Activated T-helper 1 cell treated with anti-CD3 and anti-CD28 coated beads, Interleukin-2, amount 50 U/mL, for 16 hours (primary cell): Measurements from ENCODE around the gene AGMO.

Experiments
- DNase-seq, 2 donors: peaks; one replicate each; pipeline ENCODE4 v3.0.0-alpha.2; 2020; ENCODE audit warnings: low read depth in 1 of 2, low spot score in 1 of 2

Gene AGMO

DNA sequence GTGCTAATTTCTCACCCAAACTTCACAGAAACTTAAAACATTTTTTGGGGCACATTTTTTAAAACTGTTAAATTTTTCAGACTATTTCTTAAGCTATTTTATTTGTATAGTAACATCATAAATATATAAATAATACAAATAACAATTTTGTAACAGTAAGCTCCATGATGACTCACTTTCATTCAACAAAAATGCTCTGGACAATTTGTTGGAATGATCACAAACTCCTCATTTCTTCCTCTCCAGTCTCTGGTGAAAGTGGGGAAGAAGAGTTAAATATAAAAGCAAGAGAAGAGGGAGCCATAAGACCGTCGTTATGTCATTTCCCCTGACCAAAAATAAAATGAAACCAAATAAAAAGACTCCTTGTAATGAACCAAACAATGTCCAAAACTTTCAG is 162.4 kb downstream of the AGMO start:
- DNase-seq: no peak

GRCh38 chr7:15397922-15398760 is 163.7 kb downstream of the AGMO start:
- DNase-seq: no peak

DNA sequence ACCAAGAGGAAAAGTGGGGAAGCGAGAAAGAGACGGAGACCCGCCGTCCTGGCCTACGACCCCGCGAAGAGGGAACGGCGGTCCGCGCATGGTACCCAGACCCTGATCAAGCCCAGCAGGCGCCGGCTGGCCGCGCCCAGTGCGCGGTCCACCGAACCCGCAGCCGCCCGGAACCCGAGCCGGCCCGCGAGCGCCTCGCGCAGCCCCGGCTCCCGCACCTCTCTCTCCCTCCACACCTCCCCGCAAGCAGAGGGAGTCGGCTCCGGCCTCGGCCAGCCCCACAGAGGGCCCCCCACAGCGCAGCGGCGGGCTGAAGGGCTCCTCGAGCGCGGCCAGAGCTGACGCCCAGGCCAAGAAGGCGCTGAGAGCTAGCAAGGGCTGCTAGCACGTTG is 164.7 kb downstream of the AGMO start:
- DNase-seq: no peak

- no peak for DNase-seq
Measured at GRCh38 chr7:15396210-15397158, 165.3 kb downstream of the AGMO start.

GRCh38 chr7:15389073-15389472 is 172.7 kb downstream of the AGMO start:
- DNase-seq: no peak

- no peak for DNase-seq
Measured at GRCh38 chr7:15378494-15379145, 183.2 kb downstream of the AGMO start.

GRCh38 chr7:15376600-15376999 is 185.2 kb downstream of the AGMO start:
- DNase-seq: no peak

GRCh38 chr7:15370441-15370840 is 191.4 kb downstream of the AGMO start:
- no peak for DNase-seq

DNA sequence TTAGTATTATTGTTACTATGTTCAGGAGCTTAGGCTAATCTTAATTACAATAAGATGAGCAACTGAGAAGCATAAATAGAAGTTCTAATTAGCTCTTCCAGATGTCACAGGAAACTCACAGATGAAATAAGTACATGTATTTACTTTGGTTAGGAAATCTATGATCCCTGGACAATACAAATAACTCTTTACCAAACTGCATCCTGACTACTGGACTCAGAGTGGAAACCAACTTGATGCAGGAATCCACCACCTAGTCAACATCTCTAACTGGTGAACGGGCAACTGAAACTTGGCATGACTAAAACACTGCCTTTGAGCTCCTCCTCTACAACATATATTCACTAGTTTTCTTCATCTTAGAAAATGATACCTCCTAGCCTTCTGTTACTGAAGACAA is 193.2 kb downstream of the AGMO start:
- DNase-seq: no peak

DNA sequence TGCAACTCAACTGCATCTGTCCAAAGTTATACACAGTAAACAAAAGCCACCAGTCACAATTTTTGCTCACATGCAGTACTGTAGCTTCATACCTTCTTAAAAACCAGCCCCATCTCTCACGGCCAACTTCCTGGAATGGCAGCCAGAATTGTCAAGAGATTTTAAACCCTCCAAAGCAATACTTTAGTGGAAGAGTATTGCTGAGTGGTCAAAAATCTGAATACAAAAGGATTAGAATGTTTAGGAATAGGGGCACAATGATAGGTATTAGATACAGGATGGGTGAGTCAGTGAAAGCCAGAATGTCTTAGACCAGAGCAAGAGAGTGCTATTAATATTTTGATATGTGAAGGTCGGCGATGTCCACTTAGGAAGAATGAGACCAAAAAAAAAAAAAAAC is 193.9 kb downstream of the AGMO start:
- no peak for DNase-seq

DNA sequence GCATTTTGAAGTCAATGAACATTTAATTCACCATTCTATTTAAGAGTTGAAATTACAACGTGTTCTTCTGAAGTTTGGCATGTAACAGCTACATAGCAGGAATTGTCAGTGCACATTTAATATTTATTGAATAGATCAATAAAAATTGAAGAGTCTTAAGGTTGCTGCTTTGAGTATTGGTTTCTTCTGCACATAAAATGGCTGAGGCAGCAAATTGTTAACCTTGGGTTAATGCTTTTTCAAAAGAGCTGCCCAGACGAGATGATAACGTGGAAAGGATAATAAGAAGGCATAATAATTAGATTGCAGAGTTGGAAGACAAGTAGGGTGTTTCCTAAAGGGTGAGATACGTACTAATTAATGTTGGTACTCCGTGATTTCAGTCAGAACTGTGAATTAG is 203.7 kb downstream of the AGMO start:
- DNase-seq: no peak

DNA sequence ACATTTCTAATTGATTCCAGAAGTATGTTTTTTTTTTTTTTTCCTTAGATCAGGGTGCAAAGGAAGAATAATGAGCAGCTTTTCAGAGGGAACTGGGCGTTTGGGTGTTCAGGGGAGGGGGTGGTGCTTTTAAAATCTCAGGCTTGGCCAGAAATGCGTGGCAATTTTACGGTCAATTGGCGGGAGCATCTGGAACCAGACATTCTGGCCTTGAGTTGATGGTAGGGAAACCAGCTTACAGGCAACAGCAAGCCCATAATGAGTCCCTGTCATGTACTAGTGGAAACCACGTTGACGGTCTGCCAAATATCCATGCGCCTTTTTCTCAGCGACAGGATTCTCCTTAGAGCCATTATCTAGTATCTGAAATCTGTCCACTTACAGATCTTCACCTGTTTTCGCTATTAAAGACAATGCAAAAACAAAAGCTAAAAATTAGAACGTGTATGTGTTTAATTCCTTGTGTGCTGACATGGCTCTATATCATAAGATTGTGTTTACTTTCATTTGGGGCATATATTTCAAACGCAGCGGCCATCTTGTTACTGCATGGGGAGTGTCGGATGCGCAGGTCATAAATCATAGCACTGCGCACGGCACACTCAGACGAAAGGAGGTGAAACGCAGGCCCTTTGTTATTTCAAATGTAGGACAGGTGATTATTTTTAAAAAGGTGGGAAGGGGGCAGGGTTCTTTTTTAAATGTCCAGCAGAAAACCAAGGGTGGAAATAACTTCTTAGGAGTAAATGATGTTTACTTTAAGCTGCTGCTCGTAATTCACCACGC is 209.2 kb downstream of the AGMO start:
- no peak for DNase-seq

- DNase-seq: no peak
Measured at GRCh38 chr7:15345216-15345615, 216.6 kb downstream of the AGMO start.

DNA sequence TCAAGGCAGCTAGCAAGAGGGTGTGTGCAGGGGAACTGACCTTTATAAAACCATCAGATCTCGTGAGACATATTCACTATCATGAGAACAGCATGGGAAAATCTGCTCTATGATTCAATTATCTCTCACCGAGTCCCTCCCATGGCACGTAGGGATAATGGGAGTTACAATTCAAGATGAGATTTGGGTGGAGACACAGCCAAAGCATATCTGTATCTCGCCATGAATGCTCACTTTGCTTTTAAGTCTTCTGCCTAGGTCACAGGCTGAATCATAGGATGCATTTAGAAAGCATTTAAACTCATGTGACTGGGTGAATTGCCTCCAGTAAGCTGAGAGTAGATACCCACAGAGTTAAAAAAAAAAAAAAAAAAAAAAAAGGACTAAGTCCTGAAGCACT is 220.0 kb downstream of the AGMO start:
- DNase-seq: no peak

DNA sequence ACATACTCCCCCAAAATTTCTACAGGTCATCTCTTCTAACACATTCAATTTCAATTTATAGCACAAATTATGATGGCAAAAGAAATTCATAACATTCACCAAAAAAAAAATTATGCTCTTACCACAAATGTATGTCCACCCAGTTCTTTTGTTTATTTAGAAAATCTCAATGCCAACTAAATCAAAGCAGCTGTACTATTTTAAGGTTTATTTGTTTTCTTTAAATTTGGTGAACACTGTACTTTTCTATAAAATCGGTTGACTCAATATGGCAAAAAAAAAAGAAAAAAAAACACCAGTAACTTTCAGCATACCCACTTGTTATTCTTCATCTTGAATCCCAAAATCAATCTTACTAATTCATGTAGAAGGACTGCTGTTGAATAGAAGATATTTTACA is 225.7 kb downstream of the AGMO start:
- no peak for DNase-seq

DNA sequence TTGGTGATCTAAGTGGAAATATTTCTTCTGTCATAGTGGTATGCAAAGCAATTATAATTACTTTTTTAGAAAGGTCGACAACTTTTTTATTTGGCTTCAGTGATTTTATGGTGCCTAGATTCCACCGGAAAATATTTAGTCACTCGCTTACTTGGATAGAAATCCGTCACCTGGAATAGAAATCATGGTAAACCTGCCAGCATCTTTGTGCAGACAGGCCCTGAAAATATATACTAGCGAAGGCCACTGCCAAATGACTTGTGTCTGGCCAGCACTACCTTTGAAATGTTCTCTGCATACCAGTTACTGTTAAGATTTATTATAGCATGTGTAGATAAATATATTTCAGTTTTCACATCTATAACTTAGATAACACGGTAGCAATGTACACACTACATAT is 226.4 kb downstream of the AGMO start:
- DNase-seq: no peak

DNA sequence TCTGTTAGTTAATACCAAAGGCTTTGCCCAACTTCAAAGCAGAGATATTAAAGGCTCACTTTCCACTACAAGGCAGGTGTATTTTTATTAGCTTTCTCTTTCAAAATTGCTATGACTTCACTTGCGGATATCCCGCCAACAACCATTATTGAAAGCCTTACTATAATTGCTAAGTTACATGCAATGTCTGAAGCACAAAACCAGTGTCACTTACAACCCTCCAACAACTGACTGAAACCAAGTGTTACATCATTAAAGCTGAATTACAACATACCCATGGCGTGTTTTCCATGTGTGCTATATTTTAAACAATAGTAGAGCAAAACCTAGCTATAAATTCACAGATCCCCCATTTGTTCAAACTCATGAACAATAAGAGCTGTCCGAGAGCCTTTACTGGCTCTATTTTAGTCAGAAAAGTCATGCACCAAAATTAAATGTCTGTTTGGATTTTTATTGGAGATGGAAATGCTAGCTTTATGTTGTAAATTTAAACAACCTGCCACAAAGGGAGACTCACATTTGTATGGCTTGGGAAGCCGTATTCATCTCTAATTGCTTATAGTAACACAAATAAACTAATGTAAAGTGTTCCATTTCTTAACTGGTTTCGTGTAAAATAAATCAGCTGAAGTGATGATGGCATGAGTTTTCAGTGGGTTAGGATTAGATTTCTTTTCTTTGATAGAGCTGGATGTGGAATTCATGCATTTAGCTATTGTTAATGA is 227.1 kb downstream of the AGMO start:
- no peak for DNase-seq

DNA sequence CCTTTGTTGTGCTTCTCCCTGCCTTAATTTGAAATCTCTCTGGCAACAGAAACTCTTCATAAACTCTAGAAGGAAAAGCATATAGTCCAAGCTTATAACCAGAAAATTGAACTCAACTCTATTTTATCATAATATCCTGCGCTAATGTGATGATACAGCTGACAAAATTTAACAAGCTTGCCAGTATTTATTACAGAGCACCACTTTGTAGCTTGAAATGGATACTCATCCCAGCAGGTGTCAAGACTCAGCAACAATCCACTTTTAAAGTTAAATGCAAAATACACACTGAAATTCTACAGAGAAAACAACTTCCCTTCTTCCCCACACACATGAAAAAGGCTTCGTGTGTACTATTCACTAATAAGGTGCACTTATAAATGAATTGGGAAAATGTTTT is 228.9 kb downstream of the AGMO start:
- no peak for DNase-seq

DNA sequence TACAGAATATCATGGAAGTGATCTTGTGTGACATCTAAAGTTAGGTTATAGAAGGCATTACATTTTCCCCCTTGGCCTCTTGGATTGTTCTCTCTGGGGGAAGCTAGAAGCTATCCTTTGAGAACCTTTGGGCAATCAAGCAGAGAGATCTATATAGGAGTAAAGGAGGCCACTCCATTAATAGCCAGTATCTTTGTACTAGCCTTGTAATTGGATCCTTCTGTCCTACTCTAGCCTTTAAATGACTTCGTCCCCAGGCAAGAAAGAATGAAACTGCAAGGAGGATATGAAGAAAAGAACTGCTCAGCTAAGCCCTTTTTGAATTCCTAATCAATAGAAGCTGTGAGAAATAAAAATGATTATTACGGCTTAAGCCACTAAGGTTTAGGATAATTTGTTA is 230.9 kb downstream of the AGMO start:
- no peak for DNase-seq

- DNase-seq: no peak
Measured at GRCh38 chr7:15327001-15327400, 234.8 kb downstream of the AGMO start.
